Right hindlimb (tissue), 1 donor: Measurements from ENCODE around the gene MAGEB1.

ENCODE experiments used
- DNase-seq: peaks from one replicate; pipeline ENCODE4 v3.0.0-alpha.2; 2018

The MAGEB1 gene

GRCh38 chrX:30301208-30301607, 54.3 kb downstream of the MAGEB1 start:
- DNase-seq = peak; percentile 30
